HepG2 (cell line): ENCODE results near the gene ATXN7L3. TPM values are rescaled to one million over a fixed set of nuclear protein-coding genes. Genes with fewer than 3 reads are reported as not detected.

ENCODE experiments used
- AFF4 ChIP-seq: sonication (generic); formaldehyde crosslinking; IDR thresholded peaks from 2 replicates; pipeline ENCODE4 v1.4.0; 2020; ENCODE audit warnings: missing genetic modification reagents
- FOXA3 ChIP-seq: IDR thresholded peaks from 2 replicates; pipeline ENCODE4 v1.6.1; 2016; ENCODE audit warnings: missing genetic modification reagents, missing compliant biosample characterization
- FUBP1 ChIP-seq: sonication (generic); formaldehyde crosslinking; IDR thresholded peaks from 2 replicates; pipeline ENCODE4 v1.5.1; 2020; ENCODE audit warnings: missing genetic modification reagents, mild to moderate bottlenecking, borderline replicate concordance
- IRF9 ChIP-seq: sonication (generic); formaldehyde crosslinking; IDR thresholded peaks from 2 replicates; pipeline ENCODE4 v1.8.0; 2022; ENCODE audit warnings: missing genetic modification reagents, mild to moderate bottlenecking, borderline replicate concordance
- NR2C2 ChIP-seq: sonication (generic); formaldehyde crosslinking; IDR thresholded peaks from 2 replicates; pipeline ENCODE4 v1.4.0; 2020; ENCODE audit warnings: missing genetic modification reagents, mild to moderate bottlenecking, moderate library complexity, borderline replicate concordance
- POGK ChIP-seq: sonication (generic); formaldehyde crosslinking; conservative IDR thresholded peaks from 2 replicates; pipeline ENCODE4 v1.8.0; 2022; ENCODE audit warnings: mild to moderate bottlenecking, moderate library complexity, missing genetic modification reagents
- SAP130 ChIP-seq: IDR thresholded peaks from 2 replicates; pipeline ENCODE4 v1.6.1; 2016; ENCODE audit warnings: low read depth
- SMC3 ChIP-seq: IDR thresholded peaks from 2 replicates; pipeline ENCODE4 v1.6.1; 2011; ENCODE audit warnings: low read length, improper control_type of control experiment
- THAP9 ChIP-seq: sonication (generic); formaldehyde crosslinking; IDR thresholded peaks from 2 replicates; pipeline ENCODE4; 2020; ENCODE audit warnings: missing genetic modification reagents, mild to moderate bottlenecking, borderline replicate concordance
- YEATS4 ChIP-seq: sonication (generic); formaldehyde crosslinking; IDR thresholded peaks from 2 replicates; pipeline ENCODE4 v1.4.0; 2020; ENCODE audit warnings: missing genetic modification reagents, borderline replicate concordance
- ZFP1 ChIP-seq: IDR thresholded peaks from 2 replicates; pipeline ENCODE4 v1.6.1; 2016
- ZNF510 ChIP-seq: sonication (generic); formaldehyde crosslinking; IDR thresholded peaks from 2 replicates; pipeline ENCODE4 v1.4.0; 2020; ENCODE audit warnings: low read depth, mild to moderate bottlenecking, missing genetic modification reagents
- ZUFSP ChIP-seq: sonication (generic); formaldehyde crosslinking; IDR thresholded peaks from 2 replicates; pipeline ENCODE4 v1.9.0; 2021; ENCODE audit warnings: missing genetic modification reagents, mild to moderate bottlenecking, borderline replicate concordance
- polyA plus RNA-seq, 8 experiments: library from polyadenylated mRNA; depleted of rRNA in 3 of 8; stranded (reverse) in 7 of 8; unstranded in 1 of 8; fragments of >200 nt; fragmentation: Illumina TruSeq in 4 of 8; extraction: Trizol in 4 of 8; gene quantifications; 2 replicates each; pipeline versions ENCODE4 v1.2.1 to v1.2.3, GENCODE V29; 2011 to 2016; ENCODE audit warnings: low read depth in 4 of 8, missing spikeins in 1 of 8, mixed read lengths in 1 of 8; ENCODE audit not compliant: insufficient read depth in 1 of 8
- total RNA-seq, 5 experiments: library from RNA; depleted of rRNA; stranded (reverse); fragments of >200 nt; fragmentation: Illumina TruSeq; extraction: Trizol; gene quantifications; 2 replicates each; pipeline ENCODE4 v1.2.3, GENCODE V29; 2016; ENCODE audit warnings: low read depth in 1 of 5

Gene ATXN7L3
- total and polyA plus RNA-seq, 2 of the 13 experiments (the other 11 are each of a cell fraction or from before 2014, with no cell fraction given): 44.5 to 59.1 TPM

- TF ChIP-seq YEATS4: no peak
- TF ChIP-seq THAP9: 0 out of 2 replicates have a peak, but pooled peaks have one; percentile 45
- TF ChIP-seq ZUFSP (CRISPR knock-in tag): no peak
- TF ChIP-seq AFF4 (CRISPR knock-in tag): no peak
- peak; percentile 34; the same call in 1 of the 2 replicates for TF ChIP-seq SAP130 (CRISPR knock-in tag)
- TF ChIP-seq POGK: no peak
- peak; percentile 28; the same call in 1 of the 2 replicates for TF ChIP-seq NR2C2 (CRISPR knock-in tag)
- TF ChIP-seq FUBP1 (CRISPR knock-in tag): no peak
- 0 out of 2 replicates have a peak, but pooled peaks have one; percentile 11 for TF ChIP-seq FOXA3 (CRISPR knock-in tag)
- no peak for TF ChIP-seq ZNF510
- TF ChIP-seq IRF9 (CRISPR knock-in tag): no peak
- 0 out of 2 replicates have a peak, but pooled peaks have one; percentile 41 for TF ChIP-seq ZFP1
- TF ChIP-seq SMC3: peak; percentile 80
Observed at GRCh38 chr17:44203731-44204440, 4.2 kb upstream of the ATXN7L3 start (continued).
